ENCODE measurements around the gene L3MBTL3.

DNA sequence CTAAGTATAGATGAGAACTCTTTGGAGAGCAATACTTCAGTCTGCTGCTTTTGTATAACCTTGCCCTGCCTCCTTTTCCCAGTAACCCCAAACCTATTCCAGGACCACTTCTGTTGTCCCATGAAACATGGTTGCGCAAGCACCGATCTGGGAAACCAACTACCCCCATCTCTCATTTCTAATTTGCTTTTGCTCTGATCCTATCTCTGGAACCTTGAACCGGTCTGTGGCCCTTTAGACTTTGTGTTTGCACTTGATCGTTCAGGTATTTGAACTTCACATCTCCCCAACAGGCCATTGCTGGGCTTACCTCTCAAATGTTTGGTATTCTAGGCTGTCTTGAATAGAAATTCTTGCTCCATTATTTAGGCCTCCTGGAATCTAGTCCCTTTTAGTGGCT lies 25.0 kb downstream of the L3MBTL3 start:
- TF ChIP-seq, protein P1, sequence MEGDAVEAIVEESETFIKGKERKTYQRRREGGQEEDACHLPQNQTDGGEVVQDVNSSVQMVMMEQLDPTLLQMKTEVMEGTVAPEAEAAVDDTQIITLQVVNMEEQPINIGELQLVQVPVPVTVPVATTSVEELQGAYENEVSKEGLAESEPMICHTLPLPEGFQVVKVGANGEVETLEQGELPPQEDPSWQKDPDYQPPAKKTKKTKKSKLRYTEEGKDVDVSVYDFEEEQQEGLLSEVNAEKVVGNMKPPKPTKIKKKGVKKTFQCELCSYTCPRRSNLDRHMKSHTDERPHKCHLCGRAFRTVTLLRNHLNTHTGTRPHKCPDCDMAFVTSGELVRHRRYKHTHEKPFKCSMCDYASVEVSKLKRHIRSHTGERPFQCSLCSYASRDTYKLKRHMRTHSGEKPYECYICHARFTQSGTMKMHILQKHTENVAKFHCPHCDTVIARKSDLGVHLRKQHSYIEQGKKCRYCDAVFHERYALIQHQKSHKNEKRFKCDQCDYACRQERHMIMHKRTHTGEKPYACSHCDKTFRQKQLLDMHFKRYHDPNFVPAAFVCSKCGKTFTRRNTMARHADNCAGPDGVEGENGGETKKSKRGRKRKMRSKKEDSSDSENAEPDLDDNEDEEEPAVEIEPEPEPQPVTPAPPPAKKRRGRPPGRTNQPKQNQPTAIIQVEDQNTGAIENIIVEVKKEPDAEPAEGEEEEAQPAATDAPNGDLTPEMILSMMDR (conservative IDR thresholded peaks at IDR 0.05; ENCODE audit: low read depth, low read length) = no peak
- TF ChIP-seq EZH2 (IDR thresholded peaks at IDR 0.05; ENCODE audit: low read length, unreplicated experiment) = no peak
